GM12891 (cell line): ENCODE measurements around the gene MEF2C.

Experiments used
- POLR2A ChIP-seq: IDR thresholded peaks from 2 replicates; pipeline ENCODE4 v1.6.1; 2011; ENCODE audit warnings: low read depth, low read length, control low read depth
- POLR2AphosphoS5 ChIP-seq: IDR thresholded peaks from 2 replicates; pipeline ENCODE4 v1.6.1; 2011; ENCODE audit warnings: low read depth, low read length, control low read depth
- SPI1 ChIP-seq: IDR thresholded peaks from 2 replicates; pipeline ENCODE4 v1.6.1; 2011; ENCODE audit warnings: low read depth, low read length, control low read depth
- TAF1 ChIP-seq: IDR thresholded peaks from 2 replicates; pipeline ENCODE4 v1.6.1; 2011; ENCODE audit warnings: low read depth, low read length, control low read depth

DNA sequence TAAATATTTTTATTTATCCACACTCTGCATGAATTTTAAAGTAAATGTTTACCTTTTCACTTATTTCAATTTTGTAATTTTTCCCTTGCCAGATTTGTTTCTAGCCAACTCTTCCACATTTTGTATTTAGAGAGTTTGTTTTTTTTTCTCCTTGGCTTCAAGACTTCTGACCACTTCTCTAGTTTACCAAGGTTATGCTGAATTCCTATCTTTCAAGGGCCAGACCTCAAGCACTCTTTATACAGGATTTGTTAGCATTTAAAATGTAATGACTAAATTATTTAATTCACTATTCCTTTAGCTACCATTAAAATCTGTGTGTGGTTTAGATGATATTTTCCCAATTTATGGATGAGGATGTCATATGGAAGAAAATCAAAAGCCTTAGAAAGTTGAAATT is 42.5 kb downstream of the MEF2C start:
- TF ChIP-seq POLR2A (no peak), POLR2AphosphoS5 (no peak), TAF1 (no peak), SPI1 (no peak)
